HG03135 (cell line): ENCODE results near the gene ARL6.

Source experiments
- ATAC-seq: cut with Tn5 transposase; IDR thresholded peaks from one replicate; pipeline ENCODE4 v1.9.1; 2021; ENCODE audit warnings: mild to moderate bottlenecking, moderate library complexity; ENCODE audit not compliant: unreplicated experiment

Gene ARL6, protein sequence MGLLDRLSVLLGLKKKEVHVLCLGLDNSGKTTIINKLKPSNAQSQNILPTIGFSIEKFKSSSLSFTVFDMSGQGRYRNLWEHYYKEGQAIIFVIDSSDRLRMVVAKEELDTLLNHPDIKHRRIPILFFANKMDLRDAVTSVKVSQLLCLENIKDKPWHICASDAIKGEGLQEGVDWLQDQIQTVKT

DNA sequence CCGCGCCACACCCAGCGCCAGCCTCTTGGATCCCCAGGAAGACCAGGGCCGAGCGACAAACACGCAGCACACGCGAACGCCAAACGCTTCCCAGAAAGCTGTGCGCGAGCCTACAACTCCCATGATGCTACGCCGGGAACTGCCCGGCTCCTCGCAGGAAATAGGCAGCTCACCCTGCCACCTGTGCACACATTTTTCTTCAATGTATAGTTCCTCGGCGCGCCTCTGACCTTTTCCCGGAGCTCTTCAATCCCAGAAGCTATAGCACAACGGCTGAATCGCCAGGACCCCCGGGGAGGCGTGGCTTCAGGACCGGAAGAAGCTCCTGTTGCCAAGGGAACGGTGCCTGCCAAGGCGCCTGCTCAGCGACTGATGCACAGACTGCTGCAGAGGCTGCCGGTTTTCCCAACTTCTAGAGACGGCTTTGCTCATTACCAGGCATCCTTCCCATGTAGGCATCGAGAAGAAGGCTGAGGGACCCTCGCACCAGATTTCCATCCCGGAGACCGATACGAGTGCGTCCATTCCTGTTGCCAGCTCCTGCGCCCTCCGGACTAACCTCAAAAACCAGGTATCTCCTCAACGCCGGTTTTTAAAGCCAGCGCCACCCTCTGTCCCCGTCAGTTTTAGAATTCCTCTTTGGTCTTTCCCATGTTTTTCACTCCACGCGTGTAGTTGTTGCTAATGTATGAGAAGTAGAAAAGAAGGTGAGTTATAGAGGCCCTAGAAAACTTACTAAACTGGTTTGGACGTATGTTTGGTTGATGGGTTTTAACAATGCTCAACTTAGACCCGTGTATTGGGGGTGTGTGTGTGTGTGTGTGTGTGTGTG is at the start of gene ARL6:
ARL6 (plus strand) TSS at position 352 of the 832 bp plus-strand sequence. CDS start 3,350 bp downstream, outside the sequence.
- peak; percentile 97 for ATAC-seq

DNA sequence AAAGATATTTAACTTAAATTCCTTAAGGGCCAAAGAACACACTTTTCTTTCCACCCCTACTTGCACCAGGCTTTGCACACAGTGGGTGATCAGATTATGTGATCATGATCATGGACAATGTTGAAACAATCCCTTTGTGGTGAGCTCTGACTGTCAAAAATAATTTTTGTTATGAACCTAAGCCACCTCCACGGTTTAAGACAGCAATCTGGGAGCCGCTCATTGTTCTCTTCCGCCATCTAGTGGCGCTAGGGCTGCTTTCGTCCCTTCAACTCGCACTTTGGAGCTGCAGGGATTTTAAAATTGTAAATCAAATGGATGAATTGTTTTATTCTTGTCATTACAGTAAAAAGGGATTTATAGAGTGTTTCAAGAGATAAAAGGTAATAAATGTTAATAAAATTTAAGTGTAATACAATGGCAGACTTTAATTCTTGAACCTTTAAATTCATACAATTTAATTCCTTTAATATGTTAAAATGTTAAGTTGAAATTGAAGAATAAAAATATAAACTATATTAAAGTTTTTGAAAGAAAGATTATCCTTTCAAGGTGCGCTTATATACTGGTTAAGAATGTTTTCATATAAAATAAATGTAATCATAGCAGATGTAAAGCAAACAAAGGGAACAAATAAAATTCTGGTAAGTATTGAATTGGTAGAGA is 45.3 kb upstream of the ARL6 start:
- ATAC-seq = peak; percentile 84

DNA sequence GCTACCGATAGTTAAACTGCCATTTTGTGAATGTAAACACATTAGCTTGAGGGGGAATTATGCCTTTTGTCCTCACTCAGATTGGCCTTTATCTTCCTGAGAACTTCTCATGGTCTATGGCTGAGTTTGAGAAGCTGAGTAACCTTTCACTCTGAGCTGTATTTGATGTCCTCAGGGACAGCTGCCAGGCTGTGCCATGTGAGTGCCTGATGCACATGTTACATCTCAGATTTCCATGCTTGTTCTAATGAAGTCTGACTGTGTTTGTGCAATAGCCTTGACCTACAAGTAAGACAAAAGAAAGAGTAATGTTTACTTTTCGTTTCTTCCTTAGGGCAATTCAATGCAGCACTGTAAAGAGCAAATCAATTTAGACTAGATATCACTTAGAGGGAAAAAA is 44.1 kb upstream of the ARL6 start:
- ATAC-seq = no peak

DNA sequence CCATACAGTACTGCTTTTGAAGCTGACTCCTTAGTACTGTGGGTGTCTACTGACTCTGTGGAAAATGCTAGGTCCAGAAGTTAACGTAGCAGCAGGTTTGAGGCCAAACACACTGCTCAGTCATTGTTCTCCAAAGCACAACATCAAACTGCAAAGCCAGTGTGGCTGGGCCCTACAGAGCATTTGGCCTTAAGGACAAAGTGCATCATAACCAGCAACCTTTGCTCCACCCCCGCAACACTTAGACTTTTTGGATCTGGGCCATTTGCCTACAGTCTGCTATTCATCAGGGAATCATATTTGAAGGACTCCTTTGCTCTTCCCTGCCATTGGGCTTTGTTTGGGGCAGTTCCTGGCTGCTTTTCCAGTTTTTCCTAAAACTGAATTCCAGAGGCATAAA is 43.1 kb upstream of the ARL6 start:
- no peak for ATAC-seq

DNA sequence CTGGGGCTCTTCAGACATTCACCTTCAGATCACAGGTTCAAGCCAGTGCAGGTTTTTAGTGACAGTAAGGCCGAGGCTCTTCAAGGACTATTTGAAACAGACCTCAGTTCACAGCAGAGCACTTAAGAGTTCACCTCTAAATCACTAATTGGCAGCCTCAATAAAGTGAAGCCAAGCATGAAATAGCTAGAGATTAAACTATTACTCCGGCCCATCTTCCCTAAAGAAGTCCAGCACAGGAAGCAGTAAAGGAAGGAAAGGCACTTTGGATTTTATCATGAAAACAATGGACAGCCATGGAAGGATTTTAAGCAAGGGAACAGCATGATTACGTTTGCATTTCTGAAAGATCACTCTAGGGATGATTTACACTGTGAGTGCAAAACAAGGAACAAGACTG is 27.6 kb upstream of the ARL6 start:
- ATAC-seq = no peak

DNA sequence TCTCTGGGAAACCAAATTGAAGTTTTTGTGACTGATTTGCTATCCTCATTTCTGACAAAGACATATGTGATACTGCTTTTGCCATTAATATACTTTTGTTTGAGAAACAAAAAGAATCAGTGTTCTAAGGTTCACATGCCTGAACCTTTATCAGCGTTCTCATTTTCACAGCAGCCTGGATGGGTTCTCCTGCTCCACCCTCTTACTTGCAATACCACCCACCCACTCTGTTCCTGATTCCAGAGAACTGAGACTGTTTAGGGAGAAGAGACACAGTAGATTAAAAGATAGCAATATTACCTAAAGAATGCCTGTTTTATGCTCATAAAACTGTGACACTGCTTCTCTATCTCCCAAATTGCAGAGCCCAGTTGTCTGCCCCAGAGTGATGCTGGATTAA is 25.8 kb upstream of the ARL6 start:
- no peak for ATAC-seq

DNA sequence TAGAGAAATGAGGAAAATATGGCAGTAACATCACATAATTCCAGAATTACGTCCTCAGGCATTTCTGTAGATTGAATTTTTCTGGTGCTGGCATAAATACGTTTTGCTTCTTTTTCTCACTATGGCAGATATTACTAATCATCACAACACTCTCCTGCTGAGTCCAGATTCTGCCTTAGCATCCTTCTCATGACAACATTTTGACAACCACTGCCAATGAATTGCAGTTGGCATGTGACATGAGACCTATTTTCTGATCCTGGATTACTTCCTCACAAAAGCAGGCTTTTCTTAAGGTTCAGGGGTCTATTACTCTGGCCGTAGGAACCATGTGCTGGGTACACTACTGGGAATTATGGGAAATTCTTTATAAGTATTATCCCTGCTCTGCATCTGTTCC is 22.5 kb upstream of the ARL6 start:
- ATAC-seq = no peak

DNA sequence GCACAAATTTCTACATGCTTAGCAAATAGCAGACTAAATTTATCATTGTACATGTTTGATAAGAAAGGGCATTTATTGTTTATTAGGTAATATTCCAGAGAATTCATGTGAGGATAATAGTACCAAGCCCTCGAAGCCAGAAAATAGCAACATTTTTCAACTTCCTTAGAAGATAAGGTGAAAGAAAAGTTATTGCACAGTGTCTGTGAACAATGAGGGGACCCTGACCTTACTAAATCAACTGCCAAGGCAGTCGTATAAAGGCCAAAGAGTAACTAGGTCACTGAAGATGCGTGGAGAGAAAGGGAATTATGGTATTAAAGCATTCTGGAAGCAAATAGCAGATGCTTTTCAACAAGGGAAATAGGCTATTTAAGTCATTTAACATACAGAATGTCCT is 20.3 kb upstream of the ARL6 start:
- ATAC-seq = no peak

DNA sequence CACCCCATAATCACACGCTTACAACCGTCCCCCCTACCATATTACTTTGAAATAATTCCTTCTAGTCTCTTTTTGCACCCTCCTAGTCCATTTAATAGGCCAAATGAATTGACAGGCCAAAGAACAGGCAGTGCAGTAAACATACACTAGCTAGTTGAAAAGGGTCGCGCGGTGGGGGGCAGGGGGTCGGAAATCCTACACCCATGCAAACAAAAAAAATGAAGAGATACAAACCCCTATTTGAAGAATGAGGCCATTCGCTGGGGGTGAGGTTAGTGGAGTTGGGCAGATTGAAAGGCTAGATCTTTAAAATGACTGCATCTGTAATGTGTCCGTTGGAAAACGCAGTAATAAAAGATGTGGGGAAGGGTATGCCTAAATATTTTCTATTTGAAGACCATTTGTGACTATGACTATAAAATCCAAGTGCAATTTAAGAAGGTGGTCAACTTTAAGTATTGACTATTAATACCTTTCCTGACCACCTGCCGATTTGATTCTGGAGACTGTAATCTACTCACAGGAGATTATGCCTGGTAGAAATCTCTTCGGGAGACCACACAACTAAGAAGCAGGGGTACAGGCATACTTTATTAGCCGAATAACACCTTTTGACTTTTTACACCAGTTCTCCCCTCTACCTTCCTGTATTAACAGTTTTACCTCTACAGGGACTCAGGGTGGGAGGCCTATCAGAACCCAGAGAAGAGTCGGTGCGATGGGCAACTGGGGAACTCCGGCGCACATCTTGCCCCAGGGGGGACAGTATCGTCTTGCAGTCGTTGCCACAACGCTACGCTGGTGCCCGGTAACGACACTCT is 762 bp upstream of the ARL6 start:
- ATAC-seq = peak; percentile 51

DNA sequence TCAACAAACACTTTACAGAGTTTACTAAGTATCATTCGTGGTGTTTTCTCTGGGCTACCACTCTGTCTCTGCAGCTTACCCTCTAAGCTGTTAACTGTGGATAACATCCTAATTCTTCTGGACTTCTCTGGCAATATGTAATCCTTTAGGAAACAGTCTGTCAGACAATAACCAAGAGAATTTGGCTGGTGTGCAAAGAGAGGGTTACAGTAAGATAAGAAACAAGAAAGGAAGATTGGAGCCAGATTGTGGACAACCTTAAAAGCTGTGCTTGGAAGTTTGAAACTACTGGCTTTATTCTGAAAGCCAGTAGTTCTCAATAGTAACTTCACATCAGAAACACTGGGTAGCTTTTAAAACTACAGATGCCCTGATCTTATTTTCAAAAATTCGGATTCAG is 778 bp downstream of the ARL6 start:
- ATAC-seq = no peak

DNA sequence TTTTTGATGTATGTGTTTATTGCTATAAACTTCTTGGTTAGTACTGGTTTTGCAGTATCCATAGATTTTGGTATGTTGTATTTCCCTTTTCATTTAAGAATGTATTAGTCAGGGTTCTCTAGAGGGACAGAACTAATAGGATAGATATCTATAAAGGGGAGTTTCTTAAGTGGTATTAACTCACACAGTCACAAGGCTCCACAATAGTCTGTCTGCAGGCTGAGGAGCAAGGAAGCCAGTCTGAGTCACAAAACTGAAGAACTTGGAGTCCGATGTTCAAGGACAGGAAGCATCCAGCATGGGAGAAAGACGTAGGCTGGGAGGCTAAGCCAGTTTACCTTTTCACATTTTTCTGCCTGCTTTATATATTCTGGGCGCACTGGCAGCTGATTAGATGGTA is 8.4 kb downstream of the ARL6 start:
- no peak for ATAC-seq

DNA sequence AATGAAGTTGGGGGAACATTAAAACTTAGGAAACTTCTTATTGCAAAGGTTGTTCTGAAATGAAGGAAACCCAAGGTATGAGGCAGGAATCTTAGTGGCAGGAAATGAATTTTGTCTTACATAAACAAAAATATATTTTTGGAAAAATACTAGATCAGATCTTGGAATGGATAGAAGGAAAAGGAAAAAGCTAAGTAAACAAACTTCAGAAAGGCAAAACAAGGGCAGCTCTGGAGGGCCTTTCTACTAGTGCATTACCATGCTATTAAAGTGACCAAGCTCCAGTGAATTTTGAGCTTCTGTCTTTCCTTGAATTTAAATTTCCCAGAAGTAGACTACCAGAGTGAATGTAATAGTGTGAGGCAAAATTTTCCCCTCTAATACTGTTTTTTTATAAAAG is 13.6 kb downstream of the ARL6 start:
- ATAC-seq = no peak

DNA sequence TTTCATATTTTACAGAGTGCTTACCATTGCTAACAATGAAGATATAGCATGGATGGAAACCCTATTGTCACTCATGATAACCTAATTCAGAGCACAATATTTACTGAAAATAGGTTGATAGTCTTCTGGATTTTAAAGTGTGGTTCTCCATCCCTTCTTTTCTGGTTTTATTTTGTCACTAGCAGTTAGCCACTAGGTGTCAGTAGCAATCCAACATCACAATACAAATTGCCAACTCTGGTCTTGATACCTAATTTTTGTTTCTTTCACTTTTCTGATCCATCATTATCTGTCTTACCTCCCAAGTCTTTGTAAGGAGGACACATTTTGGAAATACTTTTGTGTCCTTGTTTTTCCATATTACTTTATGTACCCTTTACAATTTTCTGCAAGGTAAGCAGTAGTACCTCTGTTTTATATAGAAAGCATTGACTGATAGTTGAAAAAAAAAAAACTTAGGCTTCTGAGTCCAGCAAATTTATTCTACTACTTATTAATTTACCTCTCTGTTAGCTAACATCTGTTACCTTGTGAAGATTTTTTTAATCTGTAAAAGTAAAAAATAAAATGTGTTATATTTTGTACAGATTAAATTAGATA is 29.0 kb downstream of the ARL6 start:
- no peak for ATAC-seq

DNA sequence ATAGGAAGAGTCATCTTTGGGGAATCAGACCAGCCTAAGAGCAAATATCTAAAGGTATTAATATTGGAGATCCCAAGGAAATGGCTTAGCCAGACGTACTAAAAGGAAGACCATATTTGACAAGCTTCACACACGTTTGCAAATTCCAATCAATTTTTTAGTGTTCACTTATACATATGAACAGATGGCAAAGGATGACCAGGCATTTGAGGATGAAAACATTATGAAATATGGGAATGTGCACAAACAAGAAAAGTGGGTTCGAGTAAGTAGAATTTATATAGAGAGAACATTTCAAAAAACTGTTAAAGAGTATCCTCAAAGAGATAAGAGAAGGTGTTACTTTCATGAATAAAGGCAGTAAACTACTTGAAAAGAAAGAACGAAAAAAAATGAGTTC is 31.4 kb downstream of the ARL6 start:
- no peak for ATAC-seq

DNA sequence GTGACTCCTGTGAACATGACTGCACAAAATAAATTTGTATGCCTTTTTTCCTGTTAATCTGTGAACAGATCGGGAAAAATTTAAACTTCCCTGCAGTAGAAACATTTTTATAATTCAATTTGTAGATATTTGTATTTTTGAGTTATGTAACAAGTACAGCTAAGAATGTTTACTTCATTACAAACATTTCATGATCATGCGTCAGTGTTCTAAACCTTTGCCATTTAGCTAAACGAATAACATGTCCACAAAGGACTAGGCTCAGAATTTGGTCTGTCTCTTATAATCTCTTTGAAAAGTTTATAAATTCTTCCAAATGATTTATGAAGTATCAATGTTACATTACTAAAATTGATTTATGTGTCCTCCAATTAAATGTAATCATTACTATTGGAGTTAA is 39.9 kb downstream of the ARL6 start:
- ATAC-seq = no peak

DNA sequence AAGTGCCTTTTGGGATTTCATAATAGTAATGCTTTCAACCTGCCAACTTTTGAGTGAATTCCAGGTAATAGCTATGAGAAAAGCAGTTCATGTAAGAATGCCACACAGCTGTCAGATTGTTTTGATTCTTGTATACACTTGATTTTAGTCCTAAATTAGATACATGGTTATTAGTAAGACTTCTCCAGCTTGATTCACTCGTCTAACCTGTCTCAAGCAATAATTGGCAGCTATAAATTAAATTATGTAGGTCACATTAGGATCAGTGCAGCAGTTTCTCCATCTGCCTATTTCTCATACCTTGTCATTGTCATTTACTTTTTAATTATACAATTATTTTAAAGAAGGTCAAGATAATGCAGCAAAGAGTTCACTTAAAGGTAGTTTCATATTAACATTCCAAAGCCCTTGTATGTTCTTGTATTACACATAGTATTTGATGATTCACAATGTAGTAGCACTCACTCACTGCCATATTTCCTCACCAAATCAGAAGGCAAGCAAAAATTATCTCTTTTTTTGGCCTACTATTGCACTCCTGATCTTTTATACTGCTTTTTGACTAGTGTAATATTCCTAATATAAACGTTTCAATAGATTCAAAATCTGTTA is 46.3 kb downstream of the ARL6 start:
- no peak for ATAC-seq

DNA sequence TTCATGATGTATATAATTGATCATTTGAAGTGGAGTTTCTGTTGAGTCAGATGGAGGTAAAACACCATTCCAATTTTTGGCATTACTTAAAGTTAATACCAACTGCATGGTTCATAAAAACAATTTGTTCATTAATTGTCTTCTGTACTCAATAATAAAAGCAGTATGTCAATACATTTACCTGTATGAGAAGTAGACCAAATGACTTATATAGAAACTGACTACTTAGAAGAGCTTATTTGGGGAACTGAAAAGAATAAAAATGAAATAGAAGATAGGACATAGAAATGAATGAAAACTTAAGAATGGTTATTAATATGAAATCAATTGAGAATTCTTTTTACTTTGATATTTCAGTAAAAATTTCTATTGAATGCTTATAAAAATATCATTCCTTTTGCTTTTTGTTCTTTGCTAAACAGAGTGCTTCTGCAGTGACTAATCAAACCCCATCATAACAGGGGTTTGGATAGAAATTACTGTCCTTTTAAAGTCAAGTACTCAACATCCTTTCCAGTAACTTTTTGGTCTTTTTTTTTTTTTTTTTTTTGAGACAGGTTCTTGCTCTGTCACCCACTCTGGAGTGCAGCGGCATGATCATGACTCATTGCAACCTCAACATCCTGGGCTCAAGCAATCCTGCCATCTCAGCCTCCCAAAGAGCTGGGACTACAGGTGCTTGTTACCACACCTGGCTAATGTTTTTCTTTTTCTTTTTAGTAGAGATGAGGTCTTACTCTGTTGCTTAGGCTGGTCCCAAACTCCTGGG is 50.8 kb downstream of the ARL6 start:
- ATAC-seq = no peak

DNA sequence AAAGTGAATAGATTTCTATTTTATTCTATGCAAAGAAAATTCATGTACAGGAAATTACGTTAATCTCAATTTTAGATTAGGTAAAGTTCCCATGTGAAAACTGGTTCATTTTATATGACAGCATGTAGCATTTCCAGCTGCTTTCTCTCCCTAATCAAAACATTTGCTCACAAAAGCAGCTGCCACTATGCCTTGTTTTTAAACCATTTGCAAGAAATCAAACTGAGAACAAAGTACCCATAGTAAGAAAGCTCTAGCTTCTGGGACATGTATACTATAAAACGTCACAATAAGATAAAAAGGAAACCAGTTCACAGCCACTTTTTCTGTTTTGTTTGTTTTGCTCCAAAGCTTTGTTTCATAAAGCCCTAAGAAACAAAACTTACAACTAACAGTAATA is 52.3 kb downstream of the ARL6 start:
- ATAC-seq = no peak

DNA sequence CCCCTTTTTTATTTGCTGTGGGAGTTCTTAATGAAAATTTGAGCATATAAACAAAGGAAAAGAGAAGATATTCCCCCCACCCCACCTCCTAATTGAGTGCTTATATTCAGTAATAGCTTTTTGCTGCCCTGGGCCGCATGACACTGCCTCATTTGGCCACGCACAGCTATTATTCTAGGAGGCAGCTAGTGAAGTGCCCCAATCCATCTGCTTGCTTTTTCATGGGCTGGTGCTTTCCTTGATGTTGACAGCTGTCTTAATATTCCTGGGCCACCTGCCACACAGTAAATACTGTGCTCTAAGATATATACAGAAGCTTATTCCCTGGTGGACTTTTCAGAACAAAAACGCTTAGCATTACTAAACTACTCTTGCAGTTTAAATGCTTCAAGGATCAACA is 53.4 kb downstream of the ARL6 start:
- ATAC-seq = no peak

DNA sequence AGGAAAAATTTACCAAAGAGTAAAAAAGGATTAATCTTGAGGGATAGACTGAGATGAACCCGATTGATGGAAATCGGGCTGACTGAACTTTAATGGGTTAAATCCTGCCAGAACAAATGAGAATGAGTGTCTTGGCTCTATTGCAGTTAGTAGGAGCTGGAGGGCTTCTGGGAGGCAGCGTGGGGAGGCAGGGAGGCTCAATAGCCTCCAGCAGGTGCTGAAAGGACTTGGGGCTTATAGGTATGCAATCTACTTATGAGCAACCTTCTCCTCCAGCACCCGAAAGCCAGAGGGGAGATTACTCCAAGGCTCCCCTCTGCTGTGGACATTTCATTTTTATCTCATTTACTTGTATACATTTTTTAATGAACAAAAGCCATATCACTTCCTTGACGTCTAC is 56.2 kb downstream of the ARL6 start:
- no peak for ATAC-seq
